Panc1 (cell line): ENCODE results near the gene RTCA.
"Not testable (repeated sequence)": the region's sequence is repeated elsewhere in the genome, so short reads cannot be mapped to it uniquely, and the experiment has no call there.

Experiments
- CTCF ChIP-seq: fragments of 450-650 bp; IDR thresholded peaks from 2 replicates; pipeline ENCODE4 v1.5.1; 2017; ENCODE audit warnings: mild to moderate bottlenecking
- POLR2AphosphoS5 ChIP-seq: IDR thresholded peaks from 2 replicates; pipeline ENCODE4 v1.6.1; 2012; ENCODE audit warnings: mild to moderate bottlenecking, low read depth, low read length, moderate library complexity
- REST ChIP-seq, 2 experiments: IDR thresholded peaks; 2 replicates each; pipeline ENCODE4 v1.6.1; 2011 to 2012; ENCODE audit warnings: low read depth in 2 of 2, control low read depth in 1 of 2, low read length in 1 of 2, mild to moderate bottlenecking in 1 of 2, moderate library complexity in 1 of 2; ENCODE audit not compliant: insufficient read depth in 1 of 2
- SIN3A ChIP-seq: IDR thresholded peaks from 2 replicates; pipeline ENCODE4 v1.6.1; 2012; ENCODE audit warnings: low read depth, mild to moderate bottlenecking, low read length, moderate library complexity, borderline replicate concordance; ENCODE audit not compliant: insufficient read depth
- TCF7L2 ChIP-seq: IDR thresholded peaks from 2 replicates; pipeline ENCODE4 v1.6.1; 2011; ENCODE audit warnings: mild to moderate bottlenecking, low read depth, low read length, inconsistent platforms

GRCh38 chr1:100256273-100256672 lies 9.7 kb upstream of the RTCA start:
- TF ChIP-seq CTCF; SIN3A; POLR2AphosphoS5; REST (IDR thresholded peaks at IDR 0.05; ENCODE audit: insufficient read depth in 1 of 2, low read depth in 2 of 2, low read length in 1 of 2); TCF7L2: not testable (repeated sequence)
